K562 (cell line): ENCODE measurements around the gene SHISA9. TPM values are rescaled to one million over a fixed set of nuclear protein-coding genes. Genes with fewer than 3 reads are reported as not detected.

Experiments
- ATAC-seq: fragments of 200-7000 bp; cut with Tn5 transposase; 3 replicates; pipeline ENCODE4 v1.9.1; 2020; ENCODE audit warnings: moderate library complexity
- BruUV-seq: library from RNA; stranded (reverse); fragments of 400-500 nt; replicated peaks from 2 replicates; lab custom pipeline; 2021; lab: Mats Ljungman, UMichigan
- CTCF ChIA-PET: fragments of 300-600 bp; formaldehyde crosslinking; extraction: SDS; loops from one replicate; lab custom pipeline; 2021; ENCODE audit warnings: low intra/inter-chr PET ratio; lab: Yijun Ruan, JAX
- POLR2A ChIA-PET: fragments of 300-600, 350-650 bp; sonication (Branson Sonifier 250); formaldehyde crosslinking; extraction: SDS; loops from one replicate; lab custom pipeline; 2021; ENCODE audit warnings: antibody characterized with exemption, inconsistent platforms; lab: Yijun Ruan, JAX
- DNase-seq, 4 experiments: peaks; one replicate each; pipeline versions ENCODE4 v3.0.0 to v3.0.0-alpha.2; 2011 to 2018; ENCODE audit warnings: low spot score in 3 of 4, mixed read lengths in 3 of 4; ENCODE audit errors: extremely low read depth in 1 of 4
- FAIRE-seq: peaks from 2 replicates; lab custom pipeline; 2011; peaks lifted over from hg19 to GRCh38; lab: Jason Lieb, UNC
- H2AFZ ChIP-seq: 2 replicates; pipeline ENCODE4 v1.6.0; 2011; ENCODE audit warnings: low read depth, low read length, control low read depth, inconsistent platforms
- H3K27ac ChIP-seq: fragments of 200-600 bp; 3 replicates; pipeline ENCODE4 v1.8.0; 2011; ENCODE audit warnings: low read depth, mild to moderate bottlenecking, control low read depth, inconsistent platforms, low read length, moderate library complexity, mixed read lengths; ENCODE audit errors: extremely low read depth
- H3K27me3 ChIP-seq, 2 experiments: fragments of 300-600 bp in 1 of 2; 2 replicates in 1 of 2; 3 replicates in 1 of 2; pipeline versions ENCODE4 v1.6.0 to v1.8.0; 2011; ENCODE audit warnings: inconsistent platforms in 2 of 2, low read length in 2 of 2, mild to moderate bottlenecking in 1 of 2, mixed read lengths in 1 of 2, moderate library complexity in 1 of 2; ENCODE audit not compliant: control insufficient read depth in 2 of 2, insufficient read depth in 2 of 2
- H3K36me3 ChIP-seq: fragments of 300-600 bp; 3 replicates; pipeline ENCODE4 v1.8.0; 2011; ENCODE audit warnings: mild to moderate bottlenecking, low read length, inconsistent platforms; ENCODE audit not compliant: control insufficient read depth, insufficient read depth
- H3K4me1 ChIP-seq, 2 experiments: fragments of 200-600 bp in 1 of 2; replicated peaks in 1 of 2; 2 replicates in 1 of 2; 3 replicates in 1 of 2; pipeline versions ENCODE4 v1.5.1 to v1.8.0; 2011; ENCODE audit warnings: inconsistent platforms in 2 of 2, low read length in 2 of 2, mild to moderate bottlenecking in 1 of 2, mixed read lengths in 1 of 2, moderate library complexity in 1 of 2; ENCODE audit not compliant: control insufficient read depth in 2 of 2, insufficient read depth in 2 of 2
- H3K4me2 ChIP-seq: 2 replicates; pipeline ENCODE4 v1.6.1; 2011; ENCODE audit warnings: low read length, control low read depth, inconsistent platforms, mixed read lengths; ENCODE audit not compliant: insufficient read depth
- H3K4me3 ChIP-seq: fragments of 200-600 bp; sonication (generic), shearing (Covaris generic); 2 replicates; pipeline ENCODE4 v1.5.1; 2016; ENCODE audit warnings: control low read depth, inconsistent platforms
- H3K79me2 ChIP-seq: fragments of 200-600 bp; 3 replicates; pipeline ENCODE4 v1.8.0; 2011; ENCODE audit warnings: low read length, inconsistent platforms; ENCODE audit not compliant: control insufficient read depth, insufficient read depth
- H3K9ac ChIP-seq, 2 experiments: 2 replicates each; pipeline versions ENCODE4 v1.6.0 to v1.6.1; 2011; ENCODE audit warnings: low read depth in 2 of 2, low read length in 2 of 2, control low read depth in 1 of 2, inconsistent platforms in 1 of 2, mild to moderate bottlenecking in 1 of 2, mixed read lengths in 1 of 2; ENCODE audit not compliant: insufficient read depth in 1 of 2
- H3K9me1 ChIP-seq: one replicate; pipeline ENCODE4 v1.6.0; 2011; ENCODE audit warnings: inconsistent platforms, mild to moderate bottlenecking, low read length, moderate library complexity; ENCODE audit not compliant: control insufficient read depth, insufficient read depth
- H3K9me3 ChIP-seq: replicated peaks from 2 replicates; pipeline ENCODE4 v1.5.1; 2011; ENCODE audit warnings: low read depth, low read length, inconsistent platforms; ENCODE audit not compliant: control insufficient read depth, insufficient read depth
- H4K20me1 ChIP-seq: replicated peaks from 2 replicates; pipeline ENCODE4 v1.6.1; 2011; ENCODE audit warnings: low read length, inconsistent platforms, mixed read lengths; ENCODE audit not compliant: control insufficient read depth, insufficient read depth
- CCNT2 ChIP-seq: IDR thresholded peaks from 2 replicates; pipeline ENCODE4 v1.6.1; 2011; ENCODE audit warnings: borderline replicate concordance, low read depth, mild to moderate bottlenecking, moderate library complexity, mixed read lengths, low read length; ENCODE audit not compliant: insufficient read length; ENCODE audit errors: extremely low read depth
- CREBBP ChIP-seq: IDR thresholded peaks from one replicate; pipeline ENCODE4 v1.6.1; 2012; ENCODE audit warnings: low read depth, mild to moderate bottlenecking, control low read depth, inconsistent platforms, low read length
- DACH1 ChIP-seq: fragments of 450-650 bp; IDR thresholded peaks from 2 replicates; pipeline ENCODE4 v1.6.1; 2018; ENCODE audit not compliant: partially characterized antibody
- ETV1 ChIP-seq: fragments of 450-650 bp; conservative IDR thresholded peaks from 2 replicates; pipeline ENCODE4 v1.6.1; 2016; ENCODE audit warnings: missing genetic modification characterization, control low read depth, low read depth, missing compliant biosample characterization
- ILK ChIP-seq: fragments of 450-650 bp; IDR thresholded peaks from 2 replicates; pipeline ENCODE4 v1.6.1; 2016; ENCODE audit warnings: missing genetic modification characterization, low read depth, mild to moderate bottlenecking, missing compliant biosample characterization, moderate library complexity, borderline replicate concordance
- KLF1 ChIP-seq: fragments of 450-650 bp; IDR thresholded peaks from 2 replicates; pipeline ENCODE4 v1.6.1; 2016; ENCODE audit warnings: missing genetic modification characterization, missing compliant biosample characterization
- RBBP5 ChIP-seq: fragments of 200-600 bp; sonication (generic); IDR thresholded peaks from 2 replicates; pipeline ENCODE4 v1.6.1; 2012; ENCODE audit warnings: borderline replicate concordance, mild to moderate bottlenecking, low read length, control low read depth, inconsistent platforms; ENCODE audit not compliant: insufficient read depth, poor library complexity, severe bottlenecking
- ZNF707 ChIP-seq: fragments of 250-450 bp; sonication (Bioruptor Pico); conservative IDR thresholded peaks from 2 replicates; pipeline ENCODE4 v1.8.0; 2022; ENCODE audit warnings: inconsistent platforms, mild to moderate bottlenecking, moderate library complexity
- in situ Hi-C: fragments of 300-500 bp; cut with MboI; formaldehyde crosslinking; loops from 4 replicates; pipeline ENCODE4 v1.15.0; 2018; ENCODE audit warnings: inconsistent platforms, mixed read lengths
- intact Hi-C: fragments of 100-400 bp; cut with micrococcal nuclease; formaldehyde crosslinking; loops from 2 replicates; pipeline ENCODE4 v1.14.2; 2022
- polyA plus RNA-seq, 8 experiments: library from polyadenylated mRNA; depleted of rRNA in 4 of 8; stranded (reverse) in 5 of 8; unstranded in 3 of 8; fragments of >200 nt; fragmentation: Nextera tagmentation in 2 of 8; fragmentation: Illumina TruSeq in 1 of 8; extraction: Ambion mirVana in 2 of 8; extraction: Trizol in 1 of 8; gene quantifications; 2 replicates each; pipeline versions ENCODE4 v1.2.1 to v1.2.3, GENCODE V29; 2011 to 2014; ENCODE audit warnings: inconsistent platforms in 1 of 8, missing spikeins in 1 of 8
- total RNA-seq, 7 experiments: library from RNA; depleted of rRNA in 6 of 7; stranded (reverse); fragments of >200 nt in 6 of 7; fragmentation: Illumina TruSeq in 2 of 7; extraction: Trizol in 2 of 7; gene quantifications; 2 replicates each; pipeline versions ENCODE4 v1.2.1 to v1.2.3, GENCODE V29; 2011 to 2021; ENCODE audit warnings: low replicate concordance in 1 of 7
- TF ChIP-seq, protein P1 (sequence below): fragments of 450-650 bp; IDR thresholded peaks from 2 replicates; pipeline ENCODE4 v1.6.1; 2016; ENCODE audit warnings: mild to moderate bottlenecking

SHISA9 gene
- total and polyA plus RNA-seq, 9 of the 15 experiments (the other 6 are each of a cell fraction or from before 2014, with no cell fraction given), result under 0.01 to 0.16 (median 0.01) TPM; not detected in 6

DNA sequence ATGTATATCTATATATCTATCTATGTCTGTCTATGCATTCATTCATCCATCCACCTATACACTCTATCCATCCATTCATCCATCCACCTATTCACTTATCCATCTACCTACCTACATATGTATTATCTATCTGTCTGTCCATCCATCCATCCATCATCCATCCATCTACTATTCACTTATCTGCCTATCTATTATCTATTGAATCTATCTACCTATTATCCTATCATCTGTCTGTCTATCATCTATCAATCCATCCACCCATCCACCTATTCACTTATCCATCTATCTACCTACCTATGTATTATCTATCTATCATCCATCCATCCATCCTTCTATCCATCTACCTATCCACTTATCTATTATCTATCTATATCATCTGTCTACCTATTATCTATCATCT is 302.3 kb downstream of the SHISA9 start:
- no peak for TF ChIP-seq ETV1 (tag)
- peak; percentile 43 for TF ChIP-seq DACH1
- TF ChIP-seq CREBBP, result peak; percentile 78
- TF ChIP-seq CCNT2, result no peak
- TF ChIP-seq ZNF707 (CRISPR knock-in tag), result no peak
- no peak for TF ChIP-seq RBBP5
- no peak for TF ChIP-seq ILK
- TF ChIP-seq, protein P1, sequence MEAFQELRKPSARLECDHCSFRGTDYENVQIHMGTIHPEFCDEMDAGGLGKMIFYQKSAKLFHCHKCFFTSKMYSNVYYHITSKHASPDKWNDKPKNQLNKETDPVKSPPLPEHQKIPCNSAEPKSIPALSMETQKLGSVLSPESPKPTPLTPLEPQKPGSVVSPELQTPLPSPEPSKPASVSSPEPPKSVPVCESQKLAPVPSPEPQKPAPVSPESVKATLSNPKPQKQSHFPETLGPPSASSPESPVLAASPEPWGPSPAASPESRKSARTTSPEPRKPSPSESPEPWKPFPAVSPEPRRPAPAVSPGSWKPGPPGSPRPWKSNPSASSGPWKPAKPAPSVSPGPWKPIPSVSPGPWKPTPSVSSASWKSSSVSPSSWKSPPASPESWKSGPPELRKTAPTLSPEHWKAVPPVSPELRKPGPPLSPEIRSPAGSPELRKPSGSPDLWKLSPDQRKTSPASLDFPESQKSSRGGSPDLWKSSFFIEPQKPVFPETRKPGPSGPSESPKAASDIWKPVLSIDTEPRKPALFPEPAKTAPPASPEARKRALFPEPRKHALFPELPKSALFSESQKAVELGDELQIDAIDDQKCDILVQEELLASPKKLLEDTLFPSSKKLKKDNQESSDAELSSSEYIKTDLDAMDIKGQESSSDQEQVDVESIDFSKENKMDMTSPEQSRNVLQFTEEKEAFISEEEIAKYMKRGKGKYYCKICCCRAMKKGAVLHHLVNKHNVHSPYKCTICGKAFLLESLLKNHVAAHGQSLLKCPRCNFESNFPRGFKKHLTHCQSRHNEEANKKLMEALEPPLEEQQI, result no peak
- no peak for TF ChIP-seq KLF1 (tag)
- Histone ChIP-seq H3K9me1 (no peaks in the 10 kb centered on the region), H4K20me1 (no peaks in the 10 kb centered on the region), H2AFZ (no peak overlapping the region), H3K27ac (no peak overlapping the region), H3K4me2 (no peak overlapping the region), H3K27me3 (no peaks in the 10 kb centered on the region), H3K79me2 (no peaks in the 10 kb centered on the region), H3K9me3 (no peaks in the 10 kb centered on the region), H3K9ac (no peak overlapping the region), H3K36me3 (no peaks in the 10 kb centered on the region), H3K4me1 (no peaks in the 10 kb centered on the region), H3K4me3 (no peak overlapping the region)
- no peak for DNase-seq
- in situ Hi-C loops, result no loop called here
- no peak for ATAC-seq
- intact Hi-C loops, result no loop called here
- CTCF ChIA-PET, result no interaction called here
- BruUV-seq, result no TSS peak
- no peak for FAIRE-seq
- POLR2A ChIA-PET, result no interaction called here
